GM13977 (cell line): ENCODE measurements around the gene PTGS1.

Source experiments
- DNase-seq: peaks from one replicate; pipeline ENCODE4 v3.0.0; 2012; ENCODE audit warnings: low spot score
- in situ Hi-C: fragments of 300-500 bp; cut with MboI; formaldehyde crosslinking; loops from one replicate; pipeline ENCODE4 v1.12.0; 2022; ENCODE audit warnings: low sequenced_read_pairs, low pct_unique_long_range_greater_than_20kb, mixed read lengths, inconsistent platforms; ENCODE audit not compliant: unreplicated experiment
- TF ChIP-seq, protein P1 (sequence below): IDR thresholded peaks from 2 replicates; pipeline ENCODE4 v1.5.1; 2012; ENCODE audit warnings: mild to moderate bottlenecking, control low read depth; ENCODE audit not compliant: insufficient read depth; ENCODE audit errors: extremely low read depth, missing control alignments

Gene PTGS1

DNA sequence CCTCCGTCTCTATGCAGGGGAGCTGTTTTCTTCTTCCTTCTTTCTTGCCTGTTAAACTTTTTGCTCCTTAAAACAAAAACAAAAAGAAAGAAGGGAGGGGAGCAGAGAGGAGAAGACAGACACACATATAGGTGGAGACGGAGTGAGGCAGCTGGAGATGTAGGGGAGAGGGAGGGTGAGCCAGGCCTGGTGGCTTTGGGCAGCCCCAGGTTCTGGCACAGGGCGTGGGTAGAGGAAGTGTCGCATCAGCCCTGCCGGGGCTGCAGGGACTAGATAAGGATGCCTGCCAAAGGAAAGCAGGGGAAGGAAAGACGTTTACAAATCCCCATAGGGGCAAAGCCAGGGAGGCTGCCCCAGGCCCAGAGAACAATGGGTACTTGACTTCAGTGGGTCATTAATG is 38.7 kb upstream of the PTGS1 start:
- TF ChIP-seq, protein P1, sequence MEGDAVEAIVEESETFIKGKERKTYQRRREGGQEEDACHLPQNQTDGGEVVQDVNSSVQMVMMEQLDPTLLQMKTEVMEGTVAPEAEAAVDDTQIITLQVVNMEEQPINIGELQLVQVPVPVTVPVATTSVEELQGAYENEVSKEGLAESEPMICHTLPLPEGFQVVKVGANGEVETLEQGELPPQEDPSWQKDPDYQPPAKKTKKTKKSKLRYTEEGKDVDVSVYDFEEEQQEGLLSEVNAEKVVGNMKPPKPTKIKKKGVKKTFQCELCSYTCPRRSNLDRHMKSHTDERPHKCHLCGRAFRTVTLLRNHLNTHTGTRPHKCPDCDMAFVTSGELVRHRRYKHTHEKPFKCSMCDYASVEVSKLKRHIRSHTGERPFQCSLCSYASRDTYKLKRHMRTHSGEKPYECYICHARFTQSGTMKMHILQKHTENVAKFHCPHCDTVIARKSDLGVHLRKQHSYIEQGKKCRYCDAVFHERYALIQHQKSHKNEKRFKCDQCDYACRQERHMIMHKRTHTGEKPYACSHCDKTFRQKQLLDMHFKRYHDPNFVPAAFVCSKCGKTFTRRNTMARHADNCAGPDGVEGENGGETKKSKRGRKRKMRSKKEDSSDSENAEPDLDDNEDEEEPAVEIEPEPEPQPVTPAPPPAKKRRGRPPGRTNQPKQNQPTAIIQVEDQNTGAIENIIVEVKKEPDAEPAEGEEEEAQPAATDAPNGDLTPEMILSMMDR, result no peak
- DNase-seq, result no peak
- in situ Hi-C loops, result no loop called here

DNA sequence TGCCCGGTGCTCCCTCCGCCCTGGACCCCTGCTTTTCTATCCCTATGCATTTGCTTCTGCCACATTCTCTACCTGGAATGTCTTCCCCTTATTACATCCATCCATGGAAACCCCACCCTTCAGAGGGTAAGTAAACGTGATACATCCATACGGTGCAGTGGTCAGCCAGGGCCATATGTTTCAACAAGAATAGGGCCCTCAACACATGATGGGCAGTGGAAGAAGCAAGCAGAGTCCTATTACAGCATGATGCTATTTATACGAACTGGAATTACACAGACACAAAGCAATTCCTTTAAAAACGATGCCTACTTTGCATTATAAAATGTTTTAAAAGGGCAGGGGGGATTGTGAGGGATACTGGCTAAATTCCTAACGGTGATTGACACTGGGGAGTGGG is 38.2 kb upstream of the PTGS1 start:
- in situ Hi-C loops, result no loop called here
- TF ChIP-seq, protein P1, result no peak
- DNase-seq, result no peak

DNA sequence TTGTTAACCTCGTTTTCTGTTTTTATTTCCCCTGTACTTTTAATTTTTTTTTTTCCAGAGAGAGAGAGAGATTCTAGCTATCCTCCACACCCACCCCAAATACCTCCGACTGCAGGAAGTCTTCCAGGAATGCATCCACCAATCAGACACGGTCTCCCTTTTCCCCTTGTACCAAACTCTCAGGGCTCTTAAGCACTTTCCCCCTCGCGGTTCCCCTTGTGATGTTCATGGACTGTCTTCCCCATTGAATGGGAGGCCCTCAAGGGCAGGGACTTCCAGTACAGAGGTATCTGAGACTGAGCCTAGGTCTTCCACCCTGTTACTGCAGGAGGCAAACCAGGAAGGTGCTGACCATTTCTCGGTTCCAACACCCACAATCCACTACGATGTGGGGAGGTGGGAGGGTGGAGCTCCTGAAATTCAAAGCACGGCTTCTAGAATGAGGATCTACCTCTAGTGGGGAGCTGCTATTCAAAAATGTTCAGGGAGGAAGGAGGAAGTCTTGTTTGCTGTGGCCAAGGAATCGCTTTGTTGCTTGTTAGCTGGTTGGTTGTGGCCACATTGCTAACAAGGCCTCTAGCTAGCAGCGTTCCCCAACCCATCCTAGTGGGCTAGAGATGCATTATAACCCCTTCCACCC is 37.5 kb upstream of the PTGS1 start:
- no peak for DNase-seq
- in situ Hi-C loops, result no loop called here
- TF ChIP-seq, protein P1, result no peak

DNA sequence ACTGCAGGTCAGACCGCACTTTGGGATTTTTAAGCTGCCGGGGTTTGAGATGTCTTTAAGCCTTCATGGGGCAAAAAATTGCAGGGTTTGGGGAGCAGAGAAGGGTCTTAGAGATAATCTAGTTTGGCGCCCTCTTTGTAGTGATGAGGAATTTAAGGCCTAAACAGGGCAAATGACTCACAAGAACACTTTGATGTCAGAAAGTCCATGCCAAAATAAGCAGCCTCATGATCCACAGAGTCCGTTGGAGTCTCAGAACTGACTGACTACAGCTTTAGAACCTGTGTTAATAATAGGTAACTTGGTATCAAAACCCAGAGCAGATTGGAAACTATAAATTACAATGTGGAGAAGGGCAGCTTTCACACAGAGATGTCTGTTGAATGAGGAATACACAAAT is 35.9 kb upstream of the PTGS1 start:
- TF ChIP-seq, protein P1, result no peak
- DNase-seq, result no peak
- in situ Hi-C loops, result no loop called here

DNA sequence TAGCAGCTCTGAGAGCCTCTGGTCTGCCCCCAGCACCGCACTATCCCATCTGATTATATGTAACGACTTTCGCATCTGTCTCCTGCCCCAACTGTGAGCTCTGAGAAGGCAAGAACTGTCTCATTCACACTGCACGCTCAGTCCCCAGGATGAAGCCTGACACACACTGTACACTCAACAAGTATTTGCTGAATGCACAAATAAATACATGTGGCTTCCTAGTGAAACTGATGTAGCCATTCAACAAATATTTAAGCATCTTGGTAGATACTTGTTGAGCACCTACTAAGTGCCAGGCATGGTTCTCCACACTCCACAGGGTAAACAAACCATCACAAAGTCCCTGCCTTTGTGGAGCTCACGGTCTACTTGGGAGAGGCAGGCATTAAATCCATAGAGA is 34.6 kb upstream of the PTGS1 start:
- TF ChIP-seq, protein P1, result no peak
- DNase-seq, result no peak
- in situ Hi-C loops, result no loop called here

DNA sequence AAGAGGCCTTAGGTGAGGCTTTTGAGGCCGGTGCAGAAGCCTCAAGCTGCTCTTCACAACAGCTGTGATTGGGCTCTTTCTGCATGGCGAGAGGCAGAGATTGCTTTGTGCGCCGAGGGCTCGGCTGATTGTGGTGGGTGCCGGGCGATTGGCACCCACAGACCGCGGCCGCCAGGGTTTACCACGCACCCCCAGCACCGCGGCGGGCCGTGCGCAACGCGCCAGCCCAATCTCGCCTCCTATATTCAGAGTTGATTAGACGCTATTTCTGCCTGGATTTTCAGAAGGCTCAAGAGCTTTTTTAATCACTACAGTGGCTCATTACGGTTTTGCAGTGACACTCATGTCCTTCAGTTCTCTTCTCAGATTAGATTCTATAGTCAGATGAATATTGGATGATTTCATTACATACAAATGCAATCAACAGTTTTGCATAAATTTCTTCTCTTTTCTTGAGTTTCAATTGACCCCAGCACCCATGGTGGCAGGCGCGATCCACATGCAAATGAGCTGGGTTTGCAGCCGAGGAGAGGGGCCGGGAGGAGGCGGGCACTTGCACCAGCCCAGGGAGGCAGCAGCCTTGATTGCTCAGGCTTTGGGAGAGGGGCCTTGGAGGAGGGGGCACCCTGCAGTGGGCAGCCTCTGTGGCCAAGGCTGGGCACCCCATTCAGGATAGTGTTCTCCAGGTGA is 33.8 kb upstream of the PTGS1 start:
- in situ Hi-C loops, result no loop called here
- TF ChIP-seq, protein P1, result no peak
- no peak for DNase-seq
